Activated CD4-positive, alpha-beta T cell treated with anti-CD3 and anti-CD28 coated beads, Interleukin-2, amount 10 ng/mL, durations not matched to agents 24 days and 14 days (primary cell): ENCODE results near the gene ARID5A. TPM values are rescaled to one million over a fixed set of nuclear protein-coding genes. Genes with fewer than 3 reads are reported as not detected.
A peak's percentile ranks its signal among the peaks of the same experiment; 100 is the strongest.

Experiments used
- DNase-seq: peaks from one replicate; pipeline ENCODE4 v3.0.0; 2022
- H3K27ac Mint-ChIP-seq: one replicate; pipeline ENCODE4 v1.8.0; 2022; ENCODE audit warnings: mild to moderate bottlenecking, mixed read lengths
- H3K27me3 Mint-ChIP-seq: one replicate; pipeline ENCODE4 v1.8.0; 2022; ENCODE audit warnings: mixed read lengths
- H3K36me3 Mint-ChIP-seq: one replicate; pipeline ENCODE4 v1.8.0; 2022; ENCODE audit warnings: low read depth, mild to moderate bottlenecking, mixed read lengths
- H3K4me1 Mint-ChIP-seq: one replicate; pipeline ENCODE4 v1.8.0; 2021; ENCODE audit warnings: mixed read lengths
- H3K4me3 Mint-ChIP-seq: one replicate; pipeline ENCODE4 v1.8.0; 2022; ENCODE audit warnings: mild to moderate bottlenecking, moderate library complexity, mixed read lengths
- H3K9me3 Mint-ChIP-seq: one replicate; pipeline ENCODE4 v1.8.0; 2021; ENCODE audit warnings: mixed read lengths
- intact Hi-C: fragments of 100-400 bp; cut with micrococcal nuclease; formaldehyde crosslinking; loops from one replicate; pipeline ENCODE4 v1.15.1; 2023
- total RNA-seq: library from RNA; stranded (reverse); gene quantifications from 2 replicates; pipeline ENCODE4 v1.2.3, GENCODE V29; 2022

The ARID5A gene
- total RNA-seq, 1 donor from 2014 or later, result 229 TPM

DNA sequence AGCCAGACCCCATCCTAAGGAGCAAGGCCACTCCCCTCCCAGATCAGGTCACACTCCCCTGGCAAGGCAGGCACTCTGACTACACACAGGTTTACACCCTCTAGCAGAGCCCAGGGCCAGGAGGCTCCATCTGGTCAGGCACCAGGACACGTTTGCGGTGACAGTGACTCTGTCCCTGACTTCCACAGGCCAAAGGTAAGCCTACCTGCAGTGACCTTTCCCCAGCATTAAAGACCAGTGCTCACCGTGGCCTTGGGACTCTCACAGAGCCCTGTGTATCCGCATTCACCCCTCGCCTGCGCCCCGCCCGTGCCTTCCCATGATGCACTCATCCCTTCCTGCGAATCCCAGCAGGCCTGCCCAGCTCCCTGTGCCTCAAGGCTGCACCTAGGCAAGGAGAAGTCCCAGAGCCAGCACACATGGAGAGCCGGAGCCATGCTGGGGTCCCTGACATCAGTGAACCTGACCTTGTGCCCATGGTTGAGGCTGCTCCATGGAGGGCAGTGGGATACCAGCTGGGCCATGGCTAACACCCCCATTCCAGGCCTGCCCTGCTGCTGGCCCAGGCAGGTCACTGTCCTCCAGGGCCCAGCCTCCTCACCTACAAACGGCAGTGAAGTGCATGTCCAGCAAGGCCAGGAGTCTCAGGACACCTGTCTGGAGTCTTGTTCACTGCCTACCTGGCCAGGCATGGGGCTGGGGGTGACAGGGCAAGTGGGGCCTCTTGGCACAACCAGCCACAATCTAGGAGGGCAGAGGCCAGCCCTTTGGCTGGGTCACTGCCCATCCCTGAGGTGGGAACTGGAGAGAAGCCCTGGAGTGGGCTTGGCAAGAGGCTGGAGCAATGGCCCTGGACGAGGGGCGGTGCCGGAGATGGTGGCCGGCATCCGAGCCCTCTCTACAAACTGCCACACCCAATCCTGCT, 34.4 kb upstream of the ARID5A start:
- H3K27ac Mint-ChIP-seq, result peak overlapping the region; percentile 88
- intact Hi-C loops, result no loop called here
- no peaks in the 10 kb centered on the region for H3K27me3 Mint-ChIP-seq
- no peaks in the 10 kb centered on the region for H3K9me3 Mint-ChIP-seq
- H3K4me3 Mint-ChIP-seq, result peak overlapping the region; percentile 58
- H3K36me3 Mint-ChIP-seq, result no peaks in the 10 kb centered on the region
- DNase-seq, result peak; percentile 56
- peaks cover 39% of the 10 kb centered on the region for H3K4me1 Mint-ChIP-seq

DNA sequence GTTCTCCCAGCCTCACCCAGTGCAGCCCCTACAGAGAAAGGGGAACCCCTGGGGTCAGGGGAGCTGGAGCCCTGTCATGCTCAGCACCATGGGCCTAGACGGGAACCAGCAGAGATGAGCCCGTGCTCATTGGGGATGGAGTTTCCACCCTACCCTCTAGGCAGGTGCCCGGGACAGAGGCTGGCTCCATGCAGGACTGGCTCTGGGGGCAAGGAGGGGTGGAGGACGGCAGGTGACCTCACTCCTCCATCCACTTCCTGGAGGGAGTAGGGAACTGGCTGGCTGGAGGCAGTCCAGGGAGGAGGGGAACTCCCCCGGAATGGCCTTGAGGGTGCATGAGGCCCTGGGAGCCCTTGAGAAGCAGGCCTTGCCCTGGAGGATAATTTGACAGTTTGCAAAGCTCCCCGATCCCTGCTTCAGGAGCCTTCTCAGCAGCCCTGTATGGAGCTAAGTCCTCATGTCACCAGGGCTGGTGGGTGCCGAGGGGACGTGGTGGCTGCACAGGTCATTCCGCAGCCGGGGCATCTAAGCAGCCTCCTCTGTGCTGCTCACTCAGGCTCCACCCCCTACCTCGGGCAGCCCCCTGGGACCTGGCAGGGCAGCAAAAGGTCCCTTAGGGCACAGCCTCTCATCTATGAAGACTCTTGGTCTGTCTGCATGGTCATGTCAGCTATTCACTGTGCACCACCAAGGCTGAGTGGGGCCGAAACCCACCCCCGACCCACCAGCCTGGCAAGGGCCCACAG, 33.5 kb upstream of the ARID5A start:
- DNase-seq, result peak; percentile 55
- Mint-ChIP-seq H3K36me3 (no peaks in the 10 kb centered on the region), H3K4me3 (no peak overlapping the region), H3K27me3 (no peaks in the 10 kb centered on the region), H3K4me1 (peaks cover 43% of the 10 kb centered on the region), H3K9me3 (no peaks in the 10 kb centered on the region), H3K27ac (no peak overlapping the region)
- intact Hi-C loops, result no loop called here

DNA sequence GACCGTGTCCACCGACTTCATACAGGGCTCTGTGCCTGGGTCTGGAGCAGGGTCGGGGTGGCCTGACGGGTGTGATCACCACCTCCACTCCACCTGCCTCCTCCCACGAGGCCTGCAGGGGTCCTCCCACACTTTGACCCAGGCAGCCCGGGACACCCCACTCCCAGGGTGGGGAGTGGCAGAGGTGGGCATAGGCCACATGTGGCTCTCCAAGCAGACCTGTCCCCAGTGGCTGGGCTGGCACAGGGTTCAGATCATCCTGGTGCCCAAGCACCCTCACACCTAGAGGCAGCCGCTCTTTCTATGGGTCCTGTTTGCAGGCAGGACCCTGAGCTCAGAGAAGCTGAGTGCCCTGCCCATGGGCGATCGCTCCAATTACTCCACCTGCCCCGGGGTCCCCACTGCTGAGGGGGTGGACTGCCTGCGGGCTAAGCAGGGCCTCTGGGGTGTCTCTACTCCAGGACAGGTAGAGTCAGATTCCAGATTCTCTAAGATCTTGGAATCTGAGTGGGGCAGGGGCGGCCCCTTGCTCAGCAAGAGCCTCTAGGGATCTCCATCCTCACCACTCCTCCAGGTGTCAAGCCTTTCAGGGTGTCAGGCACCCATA, 32.8 kb upstream of the ARID5A start:
- no peaks in the 10 kb centered on the region for H3K9me3 Mint-ChIP-seq

DNA sequence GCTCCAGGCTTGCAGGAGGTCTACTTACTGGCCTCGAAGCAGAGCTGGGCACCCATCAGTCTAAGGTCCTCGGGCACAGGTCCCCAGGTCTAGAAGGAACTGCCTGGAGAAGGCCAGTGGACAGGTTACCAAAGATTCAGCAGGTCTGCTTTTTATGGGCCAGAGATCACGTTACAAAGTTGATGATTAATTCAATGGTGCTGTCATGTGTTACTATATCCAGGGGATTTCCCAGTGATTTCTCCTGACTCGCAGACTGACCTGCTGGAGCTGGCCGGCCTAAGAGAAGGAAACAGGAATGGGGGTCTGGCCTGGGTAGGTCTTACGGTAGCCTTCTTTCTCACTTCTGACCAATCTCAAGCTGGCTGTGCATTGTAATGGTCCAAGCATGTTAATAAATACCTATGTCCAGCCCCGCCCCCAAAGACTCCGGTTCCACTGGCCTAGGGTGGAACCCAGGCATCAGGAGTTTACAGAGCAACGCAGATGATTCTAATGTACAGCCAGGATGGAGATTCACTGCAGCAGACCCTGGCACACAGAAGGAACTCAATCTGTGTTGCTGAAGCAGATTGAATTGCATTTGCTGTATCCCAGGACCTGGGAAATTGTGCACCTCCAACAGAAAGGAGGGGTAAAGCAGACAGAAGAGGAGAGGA, 31.2 kb upstream of the ARID5A start, which contains the start of gene NEURL3:
TSS of gene NEURL3 (minus strand) at position 127 of the 659 bp plus-strand sequence. CDS start at position 56, 71 bp downstream.
- Mint-ChIP-seq H3K27ac (no peak within 1 kb of the TSS), H3K4me3 (no peak within 1 kb of the TSS), H3K27me3 (no peaks in the 10 kb centered on the region), H3K9me3 (no peaks in the 10 kb centered on the region), H3K4me1 (peaks cover 45% of the 10 kb centered on the region), H3K36me3 (no peaks in the 10 kb centered on the region)
- intact Hi-C loops, result loop anchor here (5.0 kb wide), 1 partner anchor 143 kb away; no protein-coding TSS in a partner anchor
- DNase-seq, result peak; percentile 54

More for the DNA sequence above, 32.8 kb upstream of the ARID5A start:
- peak; percentile 57 for DNase-seq
- no peaks in the 10 kb centered on the region for H3K27me3 Mint-ChIP-seq
- no peak overlapping the region for H3K4me3 Mint-ChIP-seq
- no peaks in the 10 kb centered on the region for H3K36me3 Mint-ChIP-seq
- intact Hi-C loops, result no loop called here
- H3K27ac Mint-ChIP-seq, result no peak overlapping the region
- peaks cover 41% of the 10 kb centered on the region for H3K4me1 Mint-ChIP-seq

DNA sequence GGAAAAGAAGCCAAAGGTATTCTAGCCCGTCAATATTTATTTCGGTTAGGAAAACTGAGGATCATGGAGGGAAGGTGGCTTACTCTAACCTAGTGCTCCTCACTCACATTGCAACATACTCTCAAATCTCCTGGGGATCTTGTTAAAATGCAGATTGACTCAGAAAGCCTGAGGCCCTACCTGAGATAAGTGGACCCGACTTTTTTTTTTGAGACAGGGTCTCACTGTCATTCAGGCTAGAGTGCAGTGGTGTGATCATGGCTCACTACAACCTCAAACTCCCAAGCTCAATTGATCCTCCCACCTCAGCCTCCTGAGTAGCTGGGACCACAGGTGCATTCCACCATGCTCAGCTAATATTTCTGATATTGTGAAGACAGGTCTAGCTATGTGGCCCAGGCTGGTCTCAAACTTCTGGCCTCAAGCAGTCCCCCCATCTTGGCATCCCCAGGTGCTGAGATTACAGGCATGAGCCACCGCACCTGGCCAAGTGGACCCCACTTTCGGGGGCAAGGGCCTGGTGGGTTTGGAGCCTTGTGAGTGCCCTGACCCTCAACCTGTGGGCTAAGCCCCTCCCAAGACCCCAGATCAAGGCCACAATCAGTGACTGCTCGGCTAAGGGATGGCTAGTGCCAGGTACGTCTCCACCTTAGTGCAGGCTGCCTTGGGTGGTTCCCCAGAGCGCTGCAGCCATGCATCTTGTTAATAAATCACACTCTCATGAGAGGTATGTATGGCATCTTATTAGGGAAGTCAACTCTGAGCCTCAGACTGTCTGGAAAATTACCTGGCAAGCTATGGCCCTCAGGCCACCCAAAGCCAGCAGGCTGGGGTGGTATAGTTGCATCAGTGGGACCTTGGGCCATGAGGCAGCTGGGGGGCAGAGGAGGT, 30.3 kb upstream of the ARID5A start:
- H3K4me3 Mint-ChIP-seq, result no peak overlapping the region
- peaks cover 48% of the 10 kb centered on the region for H3K4me1 Mint-ChIP-seq
- no peaks in the 10 kb centered on the region for H3K27me3 Mint-ChIP-seq
- no peak for DNase-seq
- no peaks in the 10 kb centered on the region for H3K36me3 Mint-ChIP-seq
- intact Hi-C loops, result loop anchor here (5.0 kb wide), 1 partner anchor 144 kb away; no protein-coding TSS in a partner anchor
- H3K9me3 Mint-ChIP-seq, result no peaks in the 10 kb centered on the region
- no peak overlapping the region for H3K27ac Mint-ChIP-seq

DNA sequence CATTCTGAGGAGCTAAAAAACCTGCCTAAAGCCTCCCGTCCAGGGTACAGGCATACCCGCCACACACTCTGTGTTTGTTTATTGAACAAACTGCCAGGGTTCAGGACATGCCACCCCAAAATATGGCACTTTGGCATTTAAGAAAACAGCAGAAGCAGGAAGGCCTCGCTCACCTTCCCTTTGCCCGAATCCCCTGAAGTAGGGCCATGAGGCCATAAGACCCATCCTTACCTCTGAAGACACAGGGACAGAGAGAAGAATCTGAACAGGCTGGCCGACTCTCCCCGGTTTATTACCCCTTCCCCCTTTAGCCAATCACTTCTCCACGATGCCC, 29.7 kb upstream of the ARID5A start:
- Mint-ChIP-seq H3K4me3 (no peak overlapping the region), H3K36me3 (no peaks in the 10 kb centered on the region), H3K27ac (no peak overlapping the region), H3K27me3 (no peaks in the 10 kb centered on the region), H3K4me1 (peaks cover 45% of the 10 kb centered on the region), H3K9me3 (no peaks in the 10 kb centered on the region)
- intact Hi-C loops, result loop anchor here (5.0 kb wide), 1 partner anchor 145 kb away; no protein-coding TSS in a partner anchor
- DNase-seq, result no peak

DNA sequence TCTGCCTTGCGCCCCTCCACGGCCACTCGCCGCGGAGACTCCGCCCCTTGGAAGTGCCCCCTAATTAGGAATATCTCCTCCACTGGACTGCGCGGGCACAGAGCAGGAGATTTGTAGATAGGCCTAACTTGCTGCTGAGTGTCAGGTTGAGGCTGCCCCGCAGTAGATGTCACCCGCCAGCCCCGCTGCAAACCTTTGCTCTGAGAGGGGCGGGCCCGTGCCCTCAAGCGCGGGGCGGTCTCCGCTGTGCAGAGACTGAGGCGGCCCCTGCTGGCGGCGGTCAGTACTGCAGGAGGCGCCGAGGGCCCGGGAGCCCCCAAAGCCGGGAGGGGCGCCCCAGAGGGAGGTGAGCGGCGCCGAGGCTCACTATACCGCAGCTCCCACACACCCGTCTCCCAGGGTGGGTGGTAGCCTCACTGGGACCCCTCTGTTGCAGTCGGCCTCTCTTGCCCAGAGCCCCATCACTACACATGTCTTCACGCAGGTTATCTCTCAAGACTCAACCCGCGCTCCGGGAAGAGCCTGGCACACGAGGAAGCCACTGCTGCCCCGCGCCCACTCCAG, 28.5 kb upstream of the ARID5A start:
- H3K27ac Mint-ChIP-seq, result no peak overlapping the region
- no peaks in the 10 kb centered on the region for H3K27me3 Mint-ChIP-seq
- peak overlapping the region; percentile 73 for H3K4me3 Mint-ChIP-seq
- DNase-seq, result peak; percentile 97
- peaks cover 40% of the 10 kb centered on the region for H3K4me1 Mint-ChIP-seq
- intact Hi-C loops, result loop anchor here (1.0 to 5.0 kb wide), 7 partner anchors 17 to 146 kb away; no protein-coding TSS in a partner anchor
- H3K36me3 Mint-ChIP-seq, result no peaks in the 10 kb centered on the region
- H3K9me3 Mint-ChIP-seq, result no peaks in the 10 kb centered on the region

DNA sequence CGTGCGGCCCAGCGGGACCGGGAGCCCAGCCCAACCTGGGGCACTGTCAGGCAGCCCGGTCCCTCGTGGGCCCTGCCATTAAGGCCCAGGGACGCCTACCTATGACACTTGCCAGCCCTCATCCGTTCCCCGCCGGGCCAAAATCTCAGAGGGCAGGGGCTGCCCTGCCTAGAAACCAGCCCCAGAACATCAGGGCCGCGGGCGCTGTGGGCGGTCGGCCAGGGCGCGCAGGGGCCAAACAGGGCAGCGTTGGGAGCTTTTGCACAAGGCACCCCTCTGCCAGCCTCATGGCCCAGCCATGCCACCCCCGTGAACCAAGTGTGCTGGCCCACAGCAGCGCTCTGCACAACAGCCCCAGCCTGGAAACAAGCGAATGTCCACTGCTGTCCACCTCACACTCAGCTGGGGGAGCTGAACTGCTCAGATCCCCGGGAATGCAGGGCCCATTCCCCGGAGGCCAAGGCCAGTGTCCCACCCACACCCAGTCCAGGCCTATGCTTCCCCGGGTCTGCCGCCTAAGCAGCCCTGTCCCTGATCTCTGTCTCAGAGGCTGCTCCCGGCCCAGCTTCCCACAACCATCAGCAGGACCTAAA, 27.9 kb upstream of the ARID5A start:
- intact Hi-C loops, result loop anchor here (1.0 to 5.0 kb wide), 8 partner anchors 16 to 203 kb away; partner anchors contain the start of gene SNRNP200
- DNase-seq, result no peak
- Mint-ChIP-seq H3K27me3 (no peaks in the 10 kb centered on the region), H3K36me3 (no peaks in the 10 kb centered on the region), H3K4me3 (peak overlapping the region; percentile 73), H3K4me1 (peaks cover 38% of the 10 kb centered on the region), H3K27ac (no peak overlapping the region), H3K9me3 (no peaks in the 10 kb centered on the region)

DNA sequence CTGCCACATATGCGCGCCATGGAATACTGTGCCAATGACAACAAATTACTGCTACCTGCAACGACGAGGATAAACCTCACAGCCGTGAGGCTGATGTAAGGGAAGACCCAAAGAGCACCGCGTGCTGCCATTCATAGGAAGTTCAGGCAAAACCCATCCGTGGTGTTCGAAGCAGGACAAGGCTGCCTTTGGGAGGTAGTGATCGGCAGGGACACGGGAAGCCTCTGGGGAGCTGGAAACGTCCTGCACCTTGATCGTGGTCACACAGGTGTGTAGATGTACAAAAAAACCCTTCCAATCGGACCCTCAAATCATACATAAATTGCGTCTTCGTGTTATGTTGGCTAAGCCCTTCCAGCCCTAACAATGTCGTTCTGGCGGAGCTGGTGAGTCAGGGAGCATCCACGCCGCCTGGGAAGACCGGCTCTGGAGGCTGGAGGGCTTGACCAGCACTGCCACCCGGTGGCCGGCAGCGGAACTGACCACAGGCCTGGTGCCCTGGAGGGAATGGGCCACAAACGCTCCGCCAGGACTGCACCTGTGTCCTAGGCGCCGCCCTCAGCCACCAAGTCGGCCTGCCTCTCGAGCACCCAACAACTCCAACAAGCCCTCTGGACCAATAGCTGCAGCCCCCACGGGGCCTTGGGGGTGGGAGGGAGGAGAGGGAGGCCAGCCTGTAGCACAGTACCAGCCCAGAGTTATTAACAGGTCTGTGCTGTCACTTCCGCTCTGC, 27.3 kb upstream of the ARID5A start:
- H3K4me3 Mint-ChIP-seq, result peak overlapping the region; percentile 28
- no peaks in the 10 kb centered on the region for H3K9me3 Mint-ChIP-seq
- no peaks in the 10 kb centered on the region for H3K27me3 Mint-ChIP-seq
- H3K36me3 Mint-ChIP-seq, result no peaks in the 10 kb centered on the region
- peak; percentile 91 for DNase-seq
- H3K4me1 Mint-ChIP-seq, result peaks cover 37% of the 10 kb centered on the region
- H3K27ac Mint-ChIP-seq, result no peak overlapping the region
- intact Hi-C loops, result loop anchor here (1.0 to 5.0 kb wide), 5 partner anchors 16 to 204 kb away; partner anchors contain the start of gene SNRNP200

DNA sequence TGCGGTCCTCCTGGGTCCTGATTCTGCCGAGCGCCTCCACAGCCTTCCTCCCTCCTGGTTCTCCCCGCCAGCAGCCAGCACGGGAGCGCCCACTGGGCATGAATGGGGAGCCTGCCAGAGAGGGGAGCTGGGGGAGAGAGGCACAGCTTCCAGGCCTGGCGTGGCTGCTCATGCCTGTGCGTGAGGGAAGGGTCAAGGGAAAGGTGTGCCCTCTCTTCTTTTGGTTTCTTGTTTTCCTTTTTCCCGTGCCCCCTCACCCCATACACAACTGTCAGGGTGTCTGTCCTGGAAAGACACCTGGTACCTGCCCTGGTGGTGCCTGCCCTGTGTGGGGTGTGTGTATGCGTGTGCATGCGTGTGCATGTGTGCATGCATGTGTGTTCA, 26.7 kb upstream of the ARID5A start:
- Mint-ChIP-seq H3K9me3 (no peaks in the 10 kb centered on the region), H3K27ac (no peak overlapping the region), H3K36me3 (no peaks in the 10 kb centered on the region), H3K4me3 (no peak overlapping the region), H3K27me3 (no peaks in the 10 kb centered on the region), H3K4me1 (peaks cover 37% of the 10 kb centered on the region)
- no peak for DNase-seq
- intact Hi-C loops, result loop anchor here (1.0 to 5.0 kb wide), 5 partner anchors 15 to 205 kb away; partner anchors contain the start of gene SNRNP200

DNA sequence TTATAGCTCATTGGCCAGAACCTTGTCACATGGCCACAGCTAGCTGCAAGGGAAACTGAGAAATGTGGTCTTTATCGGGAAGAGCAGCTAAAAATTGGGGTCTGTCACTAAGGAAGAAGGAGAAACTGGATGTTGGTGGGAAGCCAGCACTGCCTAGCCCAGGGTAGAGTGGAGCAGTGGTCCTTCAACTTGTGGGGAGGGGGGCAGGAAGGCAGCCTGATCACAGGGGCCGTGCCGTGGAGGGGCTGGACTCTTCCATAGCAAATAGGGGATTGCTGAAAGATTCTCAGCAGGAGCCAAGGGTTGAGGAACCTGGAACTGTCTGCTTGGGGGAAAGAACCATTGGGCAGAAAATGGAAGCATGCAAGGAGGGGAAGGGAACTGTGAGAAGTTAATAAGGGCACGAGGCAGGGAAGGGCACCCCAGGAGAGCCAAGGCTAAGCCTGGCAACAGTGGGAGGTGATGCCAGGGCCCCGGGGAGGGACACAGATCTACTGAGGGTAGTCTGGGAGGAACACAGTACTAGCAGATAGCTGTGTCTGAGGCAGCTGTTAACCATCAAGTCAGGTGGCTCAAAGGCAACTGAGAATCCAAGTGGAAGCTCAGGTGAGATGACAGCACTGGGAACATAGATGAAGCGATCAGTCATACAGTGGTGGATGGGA, 25.5 kb upstream of the ARID5A start:
- H3K9me3 Mint-ChIP-seq, result peaks cover 4% of the 10 kb centered on the region

More for the DNA sequence above, 25.5 kb upstream of the ARID5A start:
- intact Hi-C loops, result no loop called here
- H3K27ac Mint-ChIP-seq, result no peak overlapping the region
- H3K36me3 Mint-ChIP-seq, result peaks cover 4% of the 10 kb centered on the region
- H3K27me3 Mint-ChIP-seq, result no peaks in the 10 kb centered on the region
- H3K4me1 Mint-ChIP-seq, result peaks cover 33% of the 10 kb centered on the region
- H3K4me3 Mint-ChIP-seq, result no peak overlapping the region
- DNase-seq, result no peak
